ENCODE measurements around the gene POMT1. TPM values are rescaled to one million over a fixed set of nuclear protein-coding genes. Genes with fewer than 3 reads are reported as not detected.

Gene POMT1
- total RNA-seq, 4 donors from 2014 or later, result 18.7 to 23.5 (median 19.7) TPM

DNA sequence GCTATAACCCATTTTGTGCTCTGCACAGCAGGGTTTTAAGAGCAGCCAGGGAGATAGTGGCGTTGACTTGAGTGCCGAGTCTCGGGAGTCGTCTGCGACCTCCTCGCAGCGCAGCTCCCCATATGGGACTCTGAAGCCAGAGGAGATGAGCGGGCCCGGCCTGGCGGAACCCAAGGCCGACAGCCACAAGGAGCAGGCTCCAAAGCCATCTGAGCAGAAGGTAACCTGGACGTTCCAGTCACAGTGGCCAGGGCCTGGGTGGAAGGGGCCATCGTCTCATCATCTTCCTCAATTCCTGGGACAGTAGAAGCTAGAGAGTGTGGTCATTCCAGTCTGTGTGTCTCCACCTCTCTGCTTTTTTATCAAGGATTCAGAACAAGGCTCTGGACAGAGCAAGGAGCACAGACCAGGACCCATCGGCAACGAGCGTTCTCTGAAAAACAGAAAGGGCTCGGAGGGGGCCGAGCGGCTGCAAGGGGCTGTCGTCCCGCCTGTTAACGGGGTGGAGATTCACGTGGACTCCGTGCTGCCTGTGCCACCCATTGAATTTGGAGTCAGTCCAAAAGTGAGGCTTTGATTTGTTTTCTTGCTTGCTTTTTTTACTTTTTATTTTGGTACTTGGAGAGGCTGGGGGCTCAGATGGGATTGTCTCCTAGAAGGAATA is 20.2 kb upstream of the POMT1 start:
- no peak for ATAC-seq (ENCODE audit: low FRiP score)
- no peak for DNase-seq (ENCODE audit: low spot score)
- TF ChIP-seq, protein P1, sequence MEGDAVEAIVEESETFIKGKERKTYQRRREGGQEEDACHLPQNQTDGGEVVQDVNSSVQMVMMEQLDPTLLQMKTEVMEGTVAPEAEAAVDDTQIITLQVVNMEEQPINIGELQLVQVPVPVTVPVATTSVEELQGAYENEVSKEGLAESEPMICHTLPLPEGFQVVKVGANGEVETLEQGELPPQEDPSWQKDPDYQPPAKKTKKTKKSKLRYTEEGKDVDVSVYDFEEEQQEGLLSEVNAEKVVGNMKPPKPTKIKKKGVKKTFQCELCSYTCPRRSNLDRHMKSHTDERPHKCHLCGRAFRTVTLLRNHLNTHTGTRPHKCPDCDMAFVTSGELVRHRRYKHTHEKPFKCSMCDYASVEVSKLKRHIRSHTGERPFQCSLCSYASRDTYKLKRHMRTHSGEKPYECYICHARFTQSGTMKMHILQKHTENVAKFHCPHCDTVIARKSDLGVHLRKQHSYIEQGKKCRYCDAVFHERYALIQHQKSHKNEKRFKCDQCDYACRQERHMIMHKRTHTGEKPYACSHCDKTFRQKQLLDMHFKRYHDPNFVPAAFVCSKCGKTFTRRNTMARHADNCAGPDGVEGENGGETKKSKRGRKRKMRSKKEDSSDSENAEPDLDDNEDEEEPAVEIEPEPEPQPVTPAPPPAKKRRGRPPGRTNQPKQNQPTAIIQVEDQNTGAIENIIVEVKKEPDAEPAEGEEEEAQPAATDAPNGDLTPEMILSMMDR (IDR thresholded peaks at IDR 0.05), result no peak

DNA sequence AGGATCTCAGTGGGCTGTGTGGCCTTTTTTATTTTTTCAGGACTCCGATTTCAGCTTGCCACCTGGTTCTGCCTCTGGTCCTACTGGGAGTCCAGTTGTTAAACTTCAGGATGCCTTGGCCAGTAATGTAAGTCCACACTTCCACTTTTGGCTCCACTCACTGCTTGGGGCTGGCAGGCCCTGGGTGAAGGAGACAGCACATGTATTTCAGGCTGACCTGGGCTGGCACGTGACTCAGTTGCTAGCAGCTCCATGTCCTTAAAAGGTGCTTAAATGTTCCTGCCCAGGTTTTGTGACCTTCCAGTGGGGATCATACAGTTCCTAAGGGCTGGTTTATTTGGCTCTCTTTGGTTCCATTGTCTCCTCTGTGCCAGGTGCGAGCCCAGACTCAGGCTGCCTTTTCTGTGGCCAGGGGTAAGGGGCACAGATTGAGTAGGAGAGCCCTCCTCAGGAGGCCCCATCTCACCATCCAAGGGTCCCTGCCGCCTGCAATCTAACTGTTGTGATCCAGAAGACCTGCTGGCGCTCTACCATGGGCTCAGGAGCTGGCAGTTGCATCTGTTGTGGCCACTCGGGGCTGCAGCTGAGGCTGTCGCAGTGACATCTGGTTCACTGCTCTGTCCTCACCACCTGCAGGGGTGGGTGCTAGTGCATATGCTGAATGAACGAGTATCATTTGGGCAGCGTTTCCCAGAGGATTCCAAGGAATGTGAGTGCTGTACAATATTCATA is 19.2 kb upstream of the POMT1 start:
- ATAC-seq (ENCODE audit: low FRiP score), result no peak
- TF ChIP-seq, protein P1 (IDR thresholded peaks at IDR 0.05), result no peak
- DNase-seq (ENCODE audit: low spot score), result no peak

DNA sequence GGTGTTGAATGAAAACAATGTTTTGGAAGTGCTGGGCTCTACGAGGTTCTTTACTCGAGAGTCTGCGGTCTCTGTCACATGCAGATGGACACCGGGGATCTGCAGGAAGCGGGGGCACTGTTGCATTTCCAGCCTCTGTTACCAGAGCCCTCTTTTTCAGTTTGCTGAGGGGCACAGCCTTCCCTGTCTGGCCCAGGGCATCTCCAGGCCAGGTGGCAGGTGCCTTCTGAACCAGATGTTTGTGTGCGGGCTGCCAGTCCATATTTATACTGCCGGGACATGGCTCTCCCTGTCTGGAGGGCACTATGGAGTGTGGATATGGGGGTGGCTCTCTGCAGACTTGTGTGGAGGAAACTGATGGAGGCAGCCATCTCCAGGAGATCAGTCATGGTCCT is 18.7 kb upstream of the POMT1 start:
- no peak for ATAC-seq (ENCODE audit: low FRiP score)
- no peak for DNase-seq (ENCODE audit: low spot score)
- TF ChIP-seq, protein P1 (IDR thresholded peaks at IDR 0.05), result no peak

DNA sequence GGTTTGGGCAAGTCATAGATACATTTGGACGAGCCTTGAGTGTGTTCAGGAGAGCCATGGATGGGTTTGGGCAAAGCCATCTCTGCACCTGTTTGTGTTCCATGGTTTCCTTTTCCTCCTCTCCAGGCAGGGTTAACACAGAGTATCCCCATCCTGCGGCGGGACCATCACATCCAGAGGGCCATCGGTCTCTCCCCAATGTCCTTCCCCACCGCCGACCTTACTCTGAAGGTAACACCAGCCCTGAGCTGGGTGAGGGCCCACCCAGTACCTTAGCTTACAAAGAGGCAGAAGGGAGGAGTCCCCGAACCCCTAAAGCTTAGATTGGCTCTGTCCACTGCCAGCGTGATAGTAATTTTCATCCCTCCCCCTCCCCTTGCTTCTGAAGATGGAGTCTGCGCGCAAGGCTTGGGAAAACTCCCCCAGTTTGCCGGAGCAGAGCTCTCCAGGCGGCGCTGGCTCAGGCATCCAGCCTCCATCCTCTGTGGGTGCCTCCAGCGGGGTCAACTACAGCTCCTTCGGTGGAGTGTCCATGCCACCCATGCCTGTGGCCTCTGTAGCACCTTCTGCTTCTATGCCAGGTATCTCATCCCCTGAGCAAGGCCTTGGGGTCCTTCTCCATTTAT is 18.0 kb upstream of the POMT1 start:
- TF ChIP-seq, protein P1 (IDR thresholded peaks at IDR 0.05), result no peak
- no peak for ATAC-seq (ENCODE audit: low FRiP score)
- no peak for DNase-seq (ENCODE audit: low spot score)

DNA sequence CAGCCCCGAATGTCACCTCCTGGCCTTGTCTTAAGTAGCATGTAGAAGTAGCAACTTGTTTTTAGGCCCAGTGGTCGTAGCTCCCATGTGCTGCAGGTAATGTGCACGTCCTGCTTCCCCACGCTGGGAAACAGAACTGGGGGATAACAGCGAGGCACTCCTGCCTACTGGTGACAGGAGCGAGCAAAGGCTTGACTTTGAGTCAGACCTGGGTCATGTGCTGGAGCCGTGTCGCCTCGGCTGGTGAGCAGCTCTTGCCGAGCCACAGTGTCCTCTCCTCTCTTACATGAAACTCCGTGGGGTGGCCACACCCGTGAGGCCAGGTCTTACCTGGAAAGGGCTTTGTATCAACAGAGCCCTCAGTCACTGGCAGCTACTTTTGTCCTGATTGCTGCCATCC is 17.5 kb upstream of the POMT1 start:
- ATAC-seq (ENCODE audit: low FRiP score) (no peak), DNase-seq (ENCODE audit: low spot score) (no peak)
- TF ChIP-seq, protein P1 (IDR thresholded peaks at IDR 0.05), result no peak

DNA sequence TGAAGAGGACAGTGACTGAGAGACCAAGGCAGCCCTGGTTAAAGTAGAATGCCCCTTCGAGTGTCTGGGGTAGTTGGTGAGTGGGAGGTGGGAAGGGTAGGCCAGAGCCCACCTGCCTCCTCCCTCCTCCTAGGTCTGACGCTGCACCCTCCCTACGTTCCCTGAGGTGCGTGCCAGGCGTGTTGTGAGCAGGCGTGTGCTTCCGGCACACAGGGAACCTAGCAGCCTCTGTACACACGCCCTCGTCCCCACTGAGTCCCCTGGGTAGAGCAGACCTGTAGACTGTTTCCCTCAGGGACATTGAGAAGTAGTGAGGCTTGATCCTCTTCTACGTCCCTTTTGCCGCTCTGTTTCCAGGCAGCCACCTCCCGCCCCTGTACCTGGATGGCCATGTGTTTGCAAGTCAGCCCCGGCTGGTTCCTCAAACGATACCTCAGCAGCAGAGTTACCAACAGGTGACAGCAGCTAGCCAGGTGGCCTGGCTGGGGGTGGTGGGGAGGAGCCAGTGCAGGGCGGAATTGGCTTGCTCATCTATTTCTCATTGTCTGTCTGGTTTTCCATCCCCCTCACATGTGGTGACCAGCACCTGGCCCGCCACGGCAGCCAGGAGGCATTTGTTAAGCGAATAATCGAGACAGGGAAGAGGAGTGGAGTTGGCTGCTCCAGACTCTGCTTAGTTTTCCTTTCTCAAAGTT is 16.8 kb upstream of the POMT1 start:
- ATAC-seq (ENCODE audit: low FRiP score) (no peak), DNase-seq (ENCODE audit: low spot score) (no peak)
- TF ChIP-seq, protein P1 (IDR thresholded peaks at IDR 0.05), result no peak

All from omental fat pad (tissue), 4 donors.